NCI-H1436 (cell line): ENCODE data around the gene MTMR3.
"Not testable (repeated sequence)": the region's sequence is repeated elsewhere in the genome, so short reads cannot be mapped to it uniquely, and the experiment has no call there.

Source experiments
- DNase-seq: peaks from one replicate; lab custom pipeline; 2025; lab: John Stamatoyannopoulos, UW

Gene MTMR3

GRCh38 chr22:30054067-30054763 is 171.2 kb downstream of the MTMR3 start:
- DNase-seq: no peak

- DNase-seq: no peak
These were observed 171.7 kb downstream of the MTMR3 start for GRCh38 chr22:30054764-30055069.

- no peak for DNase-seq
These were observed 173.0 kb downstream of the MTMR3 start for GRCh38 chr22:30056015-30056414.

- no peak for DNase-seq
These were observed 174.4 kb downstream of the MTMR3 start for GRCh38 chr22:30057375-30057774.

- DNase-seq: not testable (repeated sequence)
These were observed 176.5 kb downstream of the MTMR3 start for GRCh38 chr22:30059346-30060020.

- not testable (repeated sequence) for DNase-seq
These were observed 178.1 kb downstream of the MTMR3 start for GRCh38 chr22:30061094-30061493.

- no peak for DNase-seq
These were observed 179.3 kb downstream of the MTMR3 start for GRCh38 chr22:30062259-30062658.

- DNase-seq: no peak
These were observed 180.0 kb downstream of the MTMR3 start for GRCh38 chr22:30062950-30063349.

GRCh38 chr22:30064172-30064571 is 181.2 kb downstream of the MTMR3 start:
- no peak for DNase-seq

GRCh38 chr22:30073743-30074142 is 190.8 kb downstream of the MTMR3 start:
- DNase-seq: no peak

- DNase-seq: no peak
These were observed 191.2 kb downstream of the MTMR3 start for GRCh38 chr22:30074147-30074546.

- DNase-seq: no peak
These were observed 192.0 kb downstream of the MTMR3 start for GRCh38 chr22:30074994-30075393.

GRCh38 chr22:30077279-30077880 is 194.4 kb downstream of the MTMR3 start:
- no peak for DNase-seq

- DNase-seq: no peak
These were observed 195.6 kb downstream of the MTMR3 start for GRCh38 chr22:30078320-30079311.

GRCh38 chr22:30079952-30080533 is 197.1 kb downstream of the MTMR3 start, which contains the start of gene HORMAD2:
HORMAD2 (plus strand) TSS chr22:30080464; CDS start chr22:30093953, 13,489 bp downstream.
- no peak for DNase-seq
